ENCODE results near the gene PPM1B. TPM values are rescaled to one million over a fixed set of nuclear protein-coding genes. Genes with fewer than 3 reads are reported as not detected.

Gene PPM1B
- total and polyA plus RNA-seq, 2 of the 13 experiments (the other 11 are each of a cell fraction or from before 2014, with no cell fraction given): 24.4 to 25.0 TPM

- TF ChIP-seq E2F5 (CRISPR knock-in tag; conservative IDR thresholded peaks at IDR 0.05): no peak
- TF ChIP-seq CHCHD3 (CRISPR knock-in tag; IDR thresholded peaks at IDR 0.05): no peak
- peak; percentile 74 for TF ChIP-seq ASH2L (IDR thresholded peaks at IDR 0.05; ENCODE audit: insufficient read length, low read depth, low read length)
- TF ChIP-seq ZNF124 (CRISPR knock-in tag; IDR thresholded peaks at IDR 0.05): no peak
- TF ChIP-seq ZSCAN30 (CRISPR knock-in tag; IDR thresholded peaks at IDR 0.05): 0 out of 2 replicates have a peak, but pooled peaks have one; percentile 26
- TF ChIP-seq RBFOX2 (IDR thresholded peaks at IDR 0.05; ENCODE audit: low read depth, low read length): peak; percentile 49; the same call in 1 of the 2 replicates
- no peak for TF ChIP-seq ZNF30 (CRISPR knock-in tag; IDR thresholded peaks at IDR 0.05)
- no peak for TF ChIP-seq CAMTA2 (CRISPR knock-in tag; IDR thresholded peaks at IDR 0.05; ENCODE audit: borderline replicate concordance)
- peak; percentile 94; the same call in 1 of the 2 replicates for TF ChIP-seq CREBL2 (CRISPR knock-in tag; IDR thresholded peaks at IDR 0.05; ENCODE audit: borderline replicate concordance)
- no peak for TF ChIP-seq HNF1A (IDR thresholded peaks at IDR 0.05; ENCODE audit: low read depth)
- TF ChIP-seq HNF1A (CRISPR knock-in tag; IDR thresholded peaks at IDR 0.05; ENCODE audit: borderline replicate concordance): peak; percentile 63; the same call in 1 of the 2 replicates
- no peak for TF ChIP-seq ZBTB44 (CRISPR knock-in tag; IDR thresholded peaks at IDR 0.05)
- TF ChIP-seq POLR2G (IDR thresholded peaks at IDR 0.05; ENCODE audit: low read depth, low read length): peak; percentile 86
- TF ChIP-seq TOPORS (CRISPR knock-in tag; IDR thresholded peaks at IDR 0.05): peak; percentile 71; the same call in 1 of the 2 replicates
- peak; percentile 54 for TF ChIP-seq PITX1 (CRISPR knock-in tag; IDR thresholded peaks at IDR 0.05)
- peak; percentile 84; the same call in 1 of the 2 replicates for TF ChIP-seq CSRNP1 (CRISPR knock-in tag; IDR thresholded peaks at IDR 0.05)
- peak; percentile 90 for TF ChIP-seq PATZ1 (CRISPR knock-in tag; IDR thresholded peaks at IDR 0.05)
- TF ChIP-seq ZKSCAN1 (IDR thresholded peaks at IDR 0.05; ENCODE audit: low read length): no peak
Observed at GRCh38 chr2:44167908-44168680, 581 bp upstream of the PPM1B start (continued).
